WTC11 (cell line): ENCODE results near the gene CASKIN1. TPM values are rescaled to one million over a fixed set of nuclear protein-coding genes. Genes with fewer than 3 reads are reported as not detected.

ENCODE experiments used
- E2F4 ChIP-seq: sonication (generic); formaldehyde crosslinking; IDR thresholded peaks from 2 replicates; pipeline ENCODE4 v1.8.1; 2022; ENCODE audit warnings: low read depth, mild to moderate bottlenecking, moderate library complexity, missing genetic modification reagents, borderline replicate concordance
- E2F5 ChIP-seq: sonication (generic); formaldehyde crosslinking; IDR thresholded peaks from 2 replicates; pipeline ENCODE4 v1.8.1; 2022; ENCODE audit warnings: mild to moderate bottlenecking, moderate library complexity, missing genetic modification reagents
- ERG ChIP-seq: fragments of 250-450 bp; sonication (Bioruptor Pico); IDR thresholded peaks from 2 replicates; pipeline ENCODE4 v1.8.0; 2021; ENCODE audit warnings: mild to moderate bottlenecking
- FOXJ3 ChIP-seq: sonication (generic); formaldehyde crosslinking; IDR thresholded peaks from 2 replicates; pipeline ENCODE4 v1.9.0; 2021; ENCODE audit warnings: missing genetic modification reagents, mild to moderate bottlenecking, borderline replicate concordance
- JUN ChIP-seq: sonication (generic); formaldehyde crosslinking; IDR thresholded peaks from 2 replicates; pipeline ENCODE4 v1.8.0; 2023; ENCODE audit warnings: mild to moderate bottlenecking, missing genetic modification reagents
- MXD4 ChIP-seq: fragments of 250-450 bp; sonication (Bioruptor Pico); IDR thresholded peaks from 2 replicates; pipeline ENCODE4 v1.8.0; 2021; ENCODE audit warnings: mild to moderate bottlenecking, moderate library complexity, borderline replicate concordance
- NFATC4 ChIP-seq: fragments of 250-450 bp; sonication (Bioruptor Pico); IDR thresholded peaks from 2 replicates; pipeline ENCODE4 v1.9.0; 2021; ENCODE audit warnings: mild to moderate bottlenecking
- NFYB ChIP-seq: sonication (generic); formaldehyde crosslinking; conservative IDR thresholded peaks from 2 replicates; pipeline ENCODE4 v1.8.0; 2022; ENCODE audit warnings: low read depth, missing genetic modification reagents
- NR2C2 ChIP-seq: sonication (generic); formaldehyde crosslinking; IDR thresholded peaks from 2 replicates; pipeline ENCODE4 v1.8.0; 2022; ENCODE audit warnings: mild to moderate bottlenecking, missing genetic modification reagents
- OVOL2 ChIP-seq: fragments of 250-450 bp; sonication (Bioruptor Pico); IDR thresholded peaks from 2 replicates; pipeline ENCODE4 v1.9.0; 2021; ENCODE audit warnings: mild to moderate bottlenecking, borderline replicate concordance
- SMAD4 ChIP-seq: sonication (generic); formaldehyde crosslinking; IDR thresholded peaks from 2 replicates; pipeline ENCODE4 v1.8.0; 2022; ENCODE audit warnings: mild to moderate bottlenecking, missing genetic modification reagents
- SP1 ChIP-seq: sonication (generic); formaldehyde crosslinking; conservative IDR thresholded peaks from 2 replicates; pipeline ENCODE4 v1.8.1; 2022; ENCODE audit warnings: missing genetic modification reagents
- TEAD1 ChIP-seq: sonication (generic); formaldehyde crosslinking; IDR thresholded peaks from 2 replicates; pipeline ENCODE4 v1.8.0; 2022; ENCODE audit warnings: mild to moderate bottlenecking, missing genetic modification reagents
- TEAD4 ChIP-seq: sonication (generic); formaldehyde crosslinking; IDR thresholded peaks from 2 replicates; pipeline ENCODE4 v1.8.0; 2022; ENCODE audit warnings: mild to moderate bottlenecking, missing genetic modification reagents
- USF1 ChIP-seq: sonication (generic); formaldehyde crosslinking; IDR thresholded peaks from 2 replicates; pipeline ENCODE4 v1.8.0; 2022; ENCODE audit warnings: mild to moderate bottlenecking, missing genetic modification reagents
- ZBTB21 ChIP-seq: sonication (generic); formaldehyde crosslinking; IDR thresholded peaks from 2 replicates; pipeline ENCODE4 v1.8.1; 2023; ENCODE audit warnings: mild to moderate bottlenecking, missing genetic modification reagents, borderline replicate concordance
- ZBTB43 ChIP-seq: sonication (generic); formaldehyde crosslinking; IDR thresholded peaks from 2 replicates; pipeline ENCODE4 v1.8.1; 2023; ENCODE audit warnings: mild to moderate bottlenecking, missing genetic modification reagents
- ZMAT4 ChIP-seq: fragments of 250-450 bp; sonication (Bioruptor Pico); IDR thresholded peaks from 2 replicates; pipeline ENCODE4 v1.9.0; 2021; ENCODE audit warnings: mild to moderate bottlenecking
- ZNF138 ChIP-seq: sonication (generic); formaldehyde crosslinking; conservative IDR thresholded peaks from 2 replicates; pipeline ENCODE4 v1.8.1; 2022; ENCODE audit warnings: mild to moderate bottlenecking, moderate library complexity, missing genetic modification reagents
- ZNF317 ChIP-seq: sonication (generic); formaldehyde crosslinking; IDR thresholded peaks from 2 replicates; pipeline ENCODE4 v1.8.1; 2023; ENCODE audit warnings: low read depth, mild to moderate bottlenecking, moderate library complexity, missing genetic modification reagents, borderline replicate concordance
- ZNF396 ChIP-seq: fragments of 250-450 bp; sonication (Bioruptor Pico); IDR thresholded peaks from 2 replicates; pipeline ENCODE4 v1.8.0; 2021; ENCODE audit warnings: mild to moderate bottlenecking, moderate library complexity, borderline replicate concordance
- ZNF416 ChIP-seq: fragments of 250-450 bp; sonication (Bioruptor Pico); IDR thresholded peaks from 2 replicates; pipeline ENCODE4 v1.9.0; 2021; ENCODE audit warnings: mild to moderate bottlenecking, inconsistent platforms
- ZNF425 ChIP-seq: fragments of 250-450 bp; sonication (Bioruptor Pico); conservative IDR thresholded peaks from 2 replicates; pipeline ENCODE4 v1.9.0; 2021; ENCODE audit warnings: mild to moderate bottlenecking
- ZNF512 ChIP-seq: sonication (generic); formaldehyde crosslinking; IDR thresholded peaks from 2 replicates; pipeline ENCODE4 v1.8.1; 2022; ENCODE audit warnings: missing genetic modification reagents, borderline replicate concordance
- ZNF671 ChIP-seq: fragments of 250-450 bp; sonication (Bioruptor Pico); IDR thresholded peaks from 2 replicates; pipeline ENCODE4 v1.8.0; 2021; ENCODE audit warnings: mild to moderate bottlenecking
- total RNA-seq: library from RNA; stranded (reverse); gene quantifications from 3 replicates; pipeline ENCODE4 v1.2.3, GENCODE V29; 2021

The CASKIN1 gene
- total RNA-seq, 1 experiment from 2014 or later = 9.4 TPM

GRCh38 chr16:2152695-2153506 lies 43.5 kb downstream of the CASKIN1 start (continued):
- peak; percentile 8 for TF ChIP-seq TEAD1
- TF ChIP-seq TEAD4 = no peak
- TF ChIP-seq FOXJ3 = no peak
- TF ChIP-seq ZNF416 (CRISPR knock-in tag) = 0 out of 2 replicates have a peak, but pooled peaks have one; percentile 27
- peak; percentile 92 for TF ChIP-seq ZNF671 (CRISPR knock-in tag)
- TF ChIP-seq JUN = no peak
- TF ChIP-seq ZNF396 = no peak
- TF ChIP-seq NFATC4 = peak; percentile 91
- no peak for TF ChIP-seq E2F5 (CRISPR knock-in tag)
- TF ChIP-seq NFYB (CRISPR knock-in tag) = no peak
- no peak for TF ChIP-seq ZNF138
- no peak for TF ChIP-seq ZNF512 (CRISPR knock-in tag)
- TF ChIP-seq ZNF425 (CRISPR knock-in tag) = peak; percentile 77; the same call in 1 of the 2 replicates
- TF ChIP-seq E2F4 (CRISPR knock-in tag) = no peak
- no peak for TF ChIP-seq MXD4
- TF ChIP-seq ZMAT4 (CRISPR knock-in tag) = no peak
- peak; percentile 74; the same call in 1 of the 2 replicates for TF ChIP-seq ERG
- TF ChIP-seq OVOL2 (CRISPR knock-in tag) = no peak
- TF ChIP-seq ZBTB21 (CRISPR knock-in tag) = 0 out of 2 replicates have a peak, but pooled peaks have one; percentile 53
- 0 out of 2 replicates have a peak, but pooled peaks have one; percentile 6 for TF ChIP-seq ZNF317 (CRISPR knock-in tag)
- TF ChIP-seq ZBTB43 (CRISPR knock-in tag) = no peak; the same call in 1 of the 2 replicates
- peak; percentile 30; the same call in 1 of the 2 replicates for TF ChIP-seq SP1 (CRISPR knock-in tag)
- peak; percentile 59; the same call in 1 of the 2 replicates for TF ChIP-seq USF1
- TF ChIP-seq SMAD4 = no peak
- no peak for TF ChIP-seq NR2C2 (CRISPR knock-in tag)
